GM19328 (cell line): Measurements from ENCODE around the gene PIEZO2.
A peak's percentile ranks its signal among the peaks of the same experiment; 100 is the strongest.

Source experiments
- ATAC-seq: cut with Tn5 transposase; IDR thresholded peaks from one replicate; pipeline ENCODE4 v1.9.1; 2021; ENCODE audit warnings: mild to moderate bottlenecking, moderate library complexity; ENCODE audit not compliant: unreplicated experiment

Gene PIEZO2

GRCh38 chr18:10907749-10908148 is 241.6 kb downstream of the PIEZO2 start:
- ATAC-seq, result no peak

- no peak for ATAC-seq
Measured at GRCh38 chr18:10901329-10901728, 248.0 kb downstream of the PIEZO2 start.

GRCh38 chr18:10900435-10900834 is 248.9 kb downstream of the PIEZO2 start:
- no peak for ATAC-seq

- no peak for ATAC-seq
Measured at GRCh38 chr18:10899481-10899880, 249.9 kb downstream of the PIEZO2 start.

GRCh38 chr18:10898417-10898974 is 250.9 kb downstream of the PIEZO2 start:
- no peak for ATAC-seq

GRCh38 chr18:10896851-10897250 is 252.5 kb downstream of the PIEZO2 start:
- no peak for ATAC-seq

GRCh38 chr18:10895976-10896375 is 253.4 kb downstream of the PIEZO2 start:
- ATAC-seq, result no peak

- no peak for ATAC-seq
Measured at GRCh38 chr18:10894501-10894900, 254.9 kb downstream of the PIEZO2 start.

- no peak for ATAC-seq
Measured at GRCh38 chr18:10893761-10894160, 255.6 kb downstream of the PIEZO2 start.

GRCh38 chr18:10893196-10893595 is 256.2 kb downstream of the PIEZO2 start:
- no peak for ATAC-seq

GRCh38 chr18:10892786-10893185 is 256.6 kb downstream of the PIEZO2 start:
- no peak for ATAC-seq

GRCh38 chr18:10890022-10890421 is 259.3 kb downstream of the PIEZO2 start:
- ATAC-seq, result no peak

GRCh38 chr18:10878703-10879102 is 270.7 kb downstream of the PIEZO2 start:
- ATAC-seq, result peak; percentile 71

GRCh38 chr18:10877987-10878386 is 271.4 kb downstream of the PIEZO2 start:
- ATAC-seq, result no peak

- no peak for ATAC-seq
Measured at GRCh38 chr18:10875811-10876210, 273.6 kb downstream of the PIEZO2 start.

- no peak for ATAC-seq
Measured at GRCh38 chr18:10872304-10872703, 277.1 kb downstream of the PIEZO2 start.

- no peak for ATAC-seq
Measured at GRCh38 chr18:10864722-10865121, 284.6 kb downstream of the PIEZO2 start.

GRCh38 chr18:10863026-10863425 is 286.3 kb downstream of the PIEZO2 start:
- ATAC-seq, result no peak

GRCh38 chr18:10860928-10861327 is 288.4 kb downstream of the PIEZO2 start:
- no peak for ATAC-seq

GRCh38 chr18:10860382-10860781 is 289.0 kb downstream of the PIEZO2 start:
- ATAC-seq, result no peak

- ATAC-seq, result no peak
Measured at GRCh38 chr18:10858477-10858876, 290.9 kb downstream of the PIEZO2 start.

GRCh38 chr18:10856132-10856531 is 293.2 kb downstream of the PIEZO2 start:
- ATAC-seq, result no peak
